ENCODE results near the gene AFF3.

AFF3 gene

DNA sequence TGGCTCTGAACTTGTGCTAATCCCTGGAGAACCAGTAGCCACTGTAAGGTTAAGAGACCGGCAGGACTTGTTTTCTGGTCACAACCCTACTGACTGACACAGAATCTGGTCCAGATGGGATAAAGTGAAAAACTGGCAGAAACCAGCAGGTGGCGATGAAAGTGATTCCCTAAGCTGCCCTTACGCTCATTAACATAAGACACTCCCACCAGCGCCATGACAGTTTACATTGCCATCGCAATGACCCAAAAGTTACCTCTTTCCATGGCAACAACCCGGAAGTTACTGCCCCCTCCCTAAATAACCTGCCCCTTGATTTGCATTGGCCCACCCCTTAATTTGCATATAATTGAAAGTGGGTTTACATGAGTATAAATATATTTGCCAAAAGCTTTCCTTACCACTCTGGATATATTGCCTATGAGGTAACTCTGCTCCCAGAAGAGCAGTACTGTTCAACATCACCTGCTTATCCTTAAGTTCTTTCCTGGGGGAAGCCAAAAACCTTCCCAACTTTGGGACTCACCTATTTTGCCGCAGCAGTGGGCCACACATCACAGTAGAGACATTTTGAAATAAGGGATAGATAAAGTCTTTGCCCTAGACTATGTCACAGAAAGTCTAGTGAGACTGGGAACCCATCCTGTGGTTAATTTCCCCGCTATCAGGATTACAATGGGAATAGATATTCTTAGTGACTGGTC lies 35.8 kb upstream of the AFF3 start:
- ChIA-PET POLR2A (interaction anchor here (0.8 kb wide), 1 partner anchor 13 kb away, joined by 3 read pairs; no protein-coding TSS in a partner anchor), CTCF (no interaction called here)
- peak; percentile 28; the same call in 1 of the 2 replicates for TF ChIP-seq ELF4 (IDR thresholded peaks at IDR 0.05)
- TF ChIP-seq, protein P1, sequence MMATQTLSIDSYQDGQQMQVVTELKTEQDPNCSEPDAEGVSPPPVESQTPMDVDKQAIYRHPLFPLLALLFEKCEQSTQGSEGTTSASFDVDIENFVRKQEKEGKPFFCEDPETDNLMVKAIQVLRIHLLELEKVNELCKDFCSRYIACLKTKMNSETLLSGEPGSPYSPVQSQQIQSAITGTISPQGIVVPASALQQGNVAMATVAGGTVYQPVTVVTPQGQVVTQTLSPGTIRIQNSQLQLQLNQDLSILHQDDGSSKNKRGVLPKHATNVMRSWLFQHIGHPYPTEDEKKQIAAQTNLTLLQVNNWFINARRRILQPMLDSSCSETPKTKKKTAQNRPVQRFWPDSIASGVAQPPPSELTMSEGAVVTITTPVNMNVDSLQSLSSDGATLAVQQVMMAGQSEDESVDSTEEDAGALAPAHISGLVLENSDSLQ (IDR thresholded peaks at IDR 0.05): 0 out of 2 replicates have a peak, but pooled peaks have one; percentile 54
- no peak for TF ChIP-seq ARNT (IDR thresholded peaks at IDR 0.05)
- peak; percentile 79 for DNase-seq (ENCODE audit: extremely low spot score)

DNA sequence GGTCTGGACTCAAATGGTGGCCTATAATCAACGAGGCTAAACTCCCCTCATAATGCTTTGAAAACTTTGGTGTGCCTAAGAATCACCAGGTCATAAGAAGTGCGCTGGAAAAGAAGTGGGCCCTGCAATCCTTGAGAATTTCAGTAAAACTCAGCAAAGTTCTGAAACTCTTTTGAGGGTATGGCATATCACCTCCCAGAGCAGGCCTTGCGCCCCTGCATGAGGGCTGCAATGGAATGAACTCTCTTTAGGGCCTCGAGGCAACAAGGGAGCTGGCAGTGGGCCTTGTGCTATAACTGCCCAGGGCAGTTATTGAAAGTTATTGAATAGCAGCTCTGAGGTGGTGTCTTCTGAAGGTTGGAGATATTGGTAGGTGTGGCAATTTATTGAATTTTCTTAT lies 34.5 kb upstream of the AFF3 start:
- ChIA-PET CTCF (no interaction called here), POLR2A (no interaction called here)
- no peak for DNase-seq (ENCODE audit: extremely low spot score)
- no peak for TF ChIP-seq ELF4 (IDR thresholded peaks at IDR 0.05)
- no peak for TF ChIP-seq CTBP1 (IDR thresholded peaks at IDR 0.05; ENCODE audit: borderline replicate concordance)
- TF ChIP-seq LEF1 (IDR thresholded peaks at IDR 0.05; ENCODE audit: borderline replicate concordance): no peak
- no peak for TF ChIP-seq ZNF384 (IDR thresholded peaks at IDR 0.05)

DNA sequence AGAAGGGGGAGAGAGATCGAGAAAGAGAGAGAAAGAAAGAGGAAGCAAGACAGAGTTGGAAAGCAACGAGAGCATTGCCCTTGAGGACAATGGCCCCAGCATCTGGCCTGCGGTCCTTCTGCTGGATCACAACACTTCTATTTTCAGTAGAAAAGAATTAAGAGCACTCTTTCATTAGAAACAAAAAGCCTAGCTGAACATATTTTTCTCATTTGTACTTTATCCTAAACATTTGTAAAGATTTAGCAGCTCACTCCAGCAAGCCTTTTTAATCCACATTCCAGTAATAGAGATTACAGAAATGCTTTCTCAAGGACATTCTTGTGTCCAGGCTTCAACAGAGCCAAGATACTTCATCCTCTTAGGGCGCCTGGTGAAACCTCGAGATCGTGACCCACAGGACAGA lies 31.6 kb upstream of the AFF3 start:
- no peak for TF ChIP-seq FOXM1 (IDR thresholded peaks at IDR 0.05; ENCODE audit: borderline replicate concordance)
- TF ChIP-seq, protein P1 (IDR thresholded peaks at IDR 0.05): no peak
- ChIA-PET CTCF (interaction anchor here (1.5 kb wide), 1 partner anchor 87 kb away, joined by 3 read pairs; no protein-coding TSS in a partner anchor), POLR2A (no interaction called here)
- DNase-seq (ENCODE audit: extremely low spot score): no peak

DNA sequence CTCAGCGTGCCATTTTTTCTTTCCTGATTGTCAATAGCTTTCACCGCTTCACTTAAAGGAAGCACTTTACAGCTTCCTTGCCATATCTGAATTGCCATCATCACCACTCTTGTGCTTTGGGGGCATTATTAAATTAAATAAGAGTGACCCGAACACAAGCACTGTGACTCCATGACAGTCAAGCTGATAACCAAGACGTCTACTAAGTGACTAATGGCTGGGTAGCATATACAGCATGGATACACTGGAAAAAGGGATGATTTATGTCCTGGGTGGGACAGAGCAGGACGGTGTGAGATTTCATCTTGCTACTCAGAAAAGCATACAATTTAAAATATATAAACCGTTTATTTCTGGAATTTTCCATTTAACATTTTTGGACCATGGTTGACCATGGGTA lies 24.3 kb upstream of the AFF3 start:
- TF ChIP-seq, protein P1 (IDR thresholded peaks at IDR 0.05): no peak
- TF ChIP-seq LEF1 (IDR thresholded peaks at IDR 0.05; ENCODE audit: borderline replicate concordance) (no peak), ELF4 (IDR thresholded peaks at IDR 0.05) (no peak), BHLHE40 (IDR thresholded peaks at IDR 0.05; ENCODE audit: borderline replicate concordance) (no peak), SUZ12 (IDR thresholded peaks at IDR 0.05) (no peak), HDGF (IDR thresholded peaks at IDR 0.05; ENCODE audit: borderline replicate concordance) (no peak), TARDBP (IDR thresholded peaks at IDR 0.05) (no peak), NFRKB (IDR thresholded peaks at IDR 0.05) (no peak), SP1 (IDR thresholded peaks at IDR 0.05) (no peak), FOXA1 (IDR thresholded peaks at IDR 0.05) (no peak), CTBP1 (IDR thresholded peaks at IDR 0.05; ENCODE audit: borderline replicate concordance) (no peak), FOXK2 (IDR thresholded peaks at IDR 0.05) (no peak), ZNF384 (IDR thresholded peaks at IDR 0.05) (no peak), ARNT (IDR thresholded peaks at IDR 0.05) (no peak), FOXM1 (IDR thresholded peaks at IDR 0.05; ENCODE audit: borderline replicate concordance) (no peak), L3MBTL2 (conservative IDR thresholded peaks at IDR 0.05) (no peak)
- CTCF ChIA-PET: no interaction called here
- POLR2A ChIA-PET: no interaction called here
- DNase-seq (ENCODE audit: extremely low spot score): no peak

DNA sequence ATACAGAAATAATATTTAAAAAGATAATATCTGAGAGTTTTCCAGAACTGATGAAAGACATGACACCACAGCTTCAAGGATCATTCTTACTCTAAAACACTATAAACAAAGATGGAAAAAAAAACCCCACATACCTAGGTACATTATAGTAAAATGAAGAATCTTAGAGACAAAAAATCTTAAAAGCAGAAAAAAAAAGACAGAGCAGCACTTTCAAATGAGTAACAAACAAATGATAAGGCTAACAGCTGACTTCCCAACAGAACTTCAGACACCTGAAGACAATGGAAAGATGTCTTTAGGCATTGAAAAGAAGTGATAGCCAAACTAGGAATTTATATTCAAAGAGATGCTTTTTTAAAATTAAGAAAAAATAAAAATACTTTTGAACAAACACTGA lies 21.2 kb upstream of the AFF3 start:
- DNase-seq (ENCODE audit: extremely low spot score): no peak
- ChIA-PET POLR2A (no interaction called here), CTCF (no interaction called here)
- TF ChIP-seq FOXM1 (IDR thresholded peaks at IDR 0.05; ENCODE audit: borderline replicate concordance): no peak
- no peak for TF ChIP-seq HDGF (IDR thresholded peaks at IDR 0.05; ENCODE audit: borderline replicate concordance)

DNA sequence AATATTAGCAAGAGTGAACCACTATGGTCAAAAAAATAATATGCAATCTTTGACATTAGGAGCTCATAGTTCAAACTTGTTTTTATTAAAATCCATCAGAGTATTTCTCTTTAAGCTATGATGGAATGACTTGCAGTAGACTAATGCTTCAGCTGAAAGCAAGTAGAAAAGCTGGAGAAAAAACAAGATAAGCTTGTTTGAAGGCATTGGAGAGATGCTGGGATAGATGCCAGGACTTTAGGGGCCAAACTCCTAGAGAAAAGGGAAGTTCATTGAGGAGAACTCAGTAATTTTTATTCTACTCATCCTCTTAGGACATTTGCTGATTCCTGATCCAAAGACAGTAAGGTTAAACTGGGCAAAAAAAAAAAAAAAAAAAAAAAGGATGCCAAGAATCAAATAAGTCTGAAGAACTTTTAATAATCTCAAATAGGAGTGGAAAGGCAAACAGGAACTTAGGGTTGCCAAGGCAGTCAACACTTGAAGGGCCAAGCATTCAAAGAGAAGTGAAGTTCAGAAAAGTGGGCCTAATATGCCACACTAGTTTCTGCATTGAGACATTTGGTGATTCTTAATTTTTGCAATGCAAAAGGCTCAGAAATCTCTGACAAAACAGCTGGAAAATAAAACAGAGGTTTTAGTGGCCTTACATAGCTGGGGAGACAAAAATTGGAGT lies 19.7 kb upstream of the AFF3 start:
- ChIA-PET POLR2A (no interaction called here), CTCF (no interaction called here)
- no peak for DNase-seq (ENCODE audit: extremely low spot score)
- TF ChIP-seq ARNT (IDR thresholded peaks at IDR 0.05): no peak
- TF ChIP-seq TARDBP (IDR thresholded peaks at IDR 0.05): no peak
- TF ChIP-seq CTBP1 (IDR thresholded peaks at IDR 0.05; ENCODE audit: borderline replicate concordance): no peak
- TF ChIP-seq ELF4 (IDR thresholded peaks at IDR 0.05): no peak
- TF ChIP-seq LEF1 (IDR thresholded peaks at IDR 0.05; ENCODE audit: borderline replicate concordance): no peak
- no peak for TF ChIP-seq FOXA1 (IDR thresholded peaks at IDR 0.05)
- TF ChIP-seq, protein P1 (IDR thresholded peaks at IDR 0.05): no peak
- TF ChIP-seq ZNF384 (IDR thresholded peaks at IDR 0.05): no peak
- TF ChIP-seq SUZ12 (IDR thresholded peaks at IDR 0.05): no peak
- no peak for TF ChIP-seq L3MBTL2 (conservative IDR thresholded peaks at IDR 0.05)
- TF ChIP-seq HDGF (IDR thresholded peaks at IDR 0.05; ENCODE audit: borderline replicate concordance): no peak
- no peak for TF ChIP-seq FOXK2 (IDR thresholded peaks at IDR 0.05)
- TF ChIP-seq FOXM1 (IDR thresholded peaks at IDR 0.05; ENCODE audit: borderline replicate concordance): no peak
- no peak for TF ChIP-seq BHLHE40 (IDR thresholded peaks at IDR 0.05; ENCODE audit: borderline replicate concordance)
- TF ChIP-seq NFRKB (IDR thresholded peaks at IDR 0.05): no peak
- no peak for TF ChIP-seq SP1 (IDR thresholded peaks at IDR 0.05)

Data from HEK293T (cell line).